Right atrium auricular region (tissue), 2 donors: ENCODE data around the gene PTCRA. TPM values are rescaled to one million over a fixed set of nuclear protein-coding genes. Genes with fewer than 3 reads are reported as not detected.
"Not testable (repeated sequence)": the region's sequence is repeated elsewhere in the genome, so short reads cannot be mapped to it uniquely, and the experiment has no call there.

Experiments used
- DNase-seq: peaks from one replicate; pipeline ENCODE4 v3.0.0-alpha.2; 2019; ENCODE audit warnings: low spot score
- H3K27ac ChIP-seq, 2 donors: fragments of 200-600 bp; sonication (generic); 1 replicate in 1 of 2; 2 replicates in 1 of 2; pipeline ENCODE4 v1.5.1; 2016 to 2019
- H3K27me3 ChIP-seq, 2 donors: fragments of 200-600 bp; sonication (generic); one replicate each; pipeline versions ENCODE4 v1.5.1 to v1.6.0; 2017 to 2019
- H3K36me3 ChIP-seq: fragments of 200-600 bp; sonication (generic); one replicate; pipeline ENCODE4 v1.5.1; 2016
- H3K4me1 ChIP-seq, 2 donors: fragments of 200-600 bp; sonication (generic); one replicate each; pipeline versions ENCODE4 v1.5.1 to v1.6.0; 2017 to 2019
- H3K4me3 ChIP-seq, 2 donors: fragments of 200-600 bp; sonication (generic); 1 replicate in 1 of 2; 2 replicates in 1 of 2; pipeline ENCODE4 v1.5.1; 2017 to 2019; ENCODE audit warnings: mild to moderate bottlenecking in 1 of 2, moderate library complexity in 1 of 2
- H3K9me3 ChIP-seq, 2 donors: fragments of 200-600 bp; sonication (generic); one replicate each; pipeline ENCODE4 v1.5.1; 2019
- CTCF ChIP-seq, 2 donors: fragments of 200-600 bp; sonication (generic); IDR thresholded peaks; one replicate each; pipeline ENCODE4 v1.5.1; 2019; ENCODE audit warnings: antibody characterized with exemption in 2 of 2
- total RNA-seq, 2 donors: library from RNA; depleted of rRNA; stranded (reverse); fragments of >200 nt; gene quantifications; one replicate each; pipeline ENCODE4 v1.1.0, GENCODE V29; 2016

The PTCRA gene
- total RNA-seq, 2 donors from 2014 or later, result 1.6 TPM; not detected in 1

- Histone ChIP-seq H3K36me3 (peaks cover 13% of the 10 kb centered on the region), H3K27ac (peak overlapping the region; percentile 85 to 92), H3K4me3 (peak overlapping the region; percentile 82 to 86), H3K4me1 (peaks cover 0 to 27% of the 10 kb centered on the region in 2 donors), H3K9me3 (no peaks in the 10 kb centered on the region), H3K27me3 (no peaks in the 10 kb centered on the region)
- peak; percentile 91 for DNase-seq
- TF ChIP-seq CTCF (IDR thresholded peaks at IDR 0.05), result no peak
These were observed 25.3 kb upstream of the PTCRA start for GRCh38 chr6:42890311-42891198.

GRCh38 chr6:42891199-42891722 lies 24.6 kb upstream of the PTCRA start:
- no peaks in the 10 kb centered on the region for H3K27me3 ChIP-seq
- peak overlapping the region; percentile 85 to 92 for H3K27ac ChIP-seq
- H3K9me3 ChIP-seq, result no peaks in the 10 kb centered on the region
- TF ChIP-seq CTCF (IDR thresholded peaks at IDR 0.05), result no peak
- H3K4me1 ChIP-seq, result peaks cover 0 to 27% of the 10 kb centered on the region in 2 donors
- peak overlapping the region; percentile 82 to 86 for H3K4me3 ChIP-seq
- peaks cover 6% of the 10 kb centered on the region for H3K36me3 ChIP-seq
- DNase-seq, result no peak

- not testable (repeated sequence) for H3K27me3 ChIP-seq, H3K9me3 ChIP-seq, H3K4me3 ChIP-seq, DNase-seq, H3K36me3 ChIP-seq
- Histone ChIP-seq H3K4me1 (peaks cover 0 to 34% of the 10 kb centered on the region in 2 donors), H3K27ac (peak overlapping the region; percentile 60 to 92)
These were observed 21.6 kb upstream of the PTCRA start for GRCh38 chr6:42894041-42894828.

GRCh38 chr6:42896178-42896719 lies 19.6 kb upstream of the PTCRA start:
- Histone ChIP-seq H3K27ac (no peak overlapping the region), H3K4me1 (peaks cover 0 to 32% of the 10 kb centered on the region in 2 donors), H3K36me3 (no peaks in the 10 kb centered on the region), H3K27me3 (no peaks in the 10 kb centered on the region), H3K9me3 (no peaks in the 10 kb centered on the region), H3K4me3 (no peak overlapping the region)
- no peak for TF ChIP-seq CTCF (IDR thresholded peaks at IDR 0.05)
- no peak for DNase-seq

GRCh38 chr6:42898891-42899361 lies 16.9 kb upstream of the PTCRA start:
- TF ChIP-seq CTCF (IDR thresholded peaks at IDR 0.05), result peak; percentile 73 to 88
- H3K27ac ChIP-seq, result no peak overlapping the region
- no peaks in the 10 kb centered on the region for H3K27me3 ChIP-seq
- H3K4me1 ChIP-seq, result peaks cover 0 to 42% of the 10 kb centered on the region in 2 donors
- no peaks in the 10 kb centered on the region for H3K36me3 ChIP-seq
- H3K9me3 ChIP-seq, result no peaks in the 10 kb centered on the region
- H3K4me3 ChIP-seq, result no peak overlapping the region
- peak; percentile 74 for DNase-seq
